ENCODE data around the gene GPX4.
"Not testable (repeated sequence)": the region's sequence is repeated elsewhere in the genome, so short reads cannot be mapped to it uniquely, and the experiment has no call there.

DNA sequence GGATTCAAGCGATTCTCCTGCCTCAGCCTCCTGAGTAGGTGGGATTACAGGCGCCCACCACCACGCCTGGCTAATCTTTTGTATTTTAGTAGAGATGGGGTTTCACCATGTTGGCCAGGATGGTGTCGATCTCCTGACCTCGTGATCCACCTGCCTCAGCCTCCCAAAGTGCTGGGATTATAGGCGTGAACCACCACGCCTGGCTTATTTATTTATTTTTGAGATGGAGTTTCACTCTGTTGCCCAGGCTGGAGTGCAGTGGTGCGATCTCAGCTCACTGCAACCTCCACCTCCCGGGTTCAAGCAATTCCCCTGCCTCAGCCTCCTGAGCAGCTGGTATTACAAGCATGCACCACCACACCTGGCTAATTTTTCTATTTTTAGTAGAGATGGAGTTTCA, 10.9 kb downstream of the GPX4 start:
- TF ChIP-seq, protein P1, sequence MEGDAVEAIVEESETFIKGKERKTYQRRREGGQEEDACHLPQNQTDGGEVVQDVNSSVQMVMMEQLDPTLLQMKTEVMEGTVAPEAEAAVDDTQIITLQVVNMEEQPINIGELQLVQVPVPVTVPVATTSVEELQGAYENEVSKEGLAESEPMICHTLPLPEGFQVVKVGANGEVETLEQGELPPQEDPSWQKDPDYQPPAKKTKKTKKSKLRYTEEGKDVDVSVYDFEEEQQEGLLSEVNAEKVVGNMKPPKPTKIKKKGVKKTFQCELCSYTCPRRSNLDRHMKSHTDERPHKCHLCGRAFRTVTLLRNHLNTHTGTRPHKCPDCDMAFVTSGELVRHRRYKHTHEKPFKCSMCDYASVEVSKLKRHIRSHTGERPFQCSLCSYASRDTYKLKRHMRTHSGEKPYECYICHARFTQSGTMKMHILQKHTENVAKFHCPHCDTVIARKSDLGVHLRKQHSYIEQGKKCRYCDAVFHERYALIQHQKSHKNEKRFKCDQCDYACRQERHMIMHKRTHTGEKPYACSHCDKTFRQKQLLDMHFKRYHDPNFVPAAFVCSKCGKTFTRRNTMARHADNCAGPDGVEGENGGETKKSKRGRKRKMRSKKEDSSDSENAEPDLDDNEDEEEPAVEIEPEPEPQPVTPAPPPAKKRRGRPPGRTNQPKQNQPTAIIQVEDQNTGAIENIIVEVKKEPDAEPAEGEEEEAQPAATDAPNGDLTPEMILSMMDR (IDR thresholded peaks at IDR 0.05) = not testable (repeated sequence)
- TF ChIP-seq POLR2A (IDR thresholded peaks at IDR 0.05) = not testable (repeated sequence)

Data from testis (tissue), 2 donors.